GM12891 (cell line): ENCODE measurements around the gene DGCR2.
"Not testable (repeated sequence)": the region's sequence is repeated elsewhere in the genome, so short reads cannot be mapped to it uniquely, and the experiment has no call there.

Experiments used
- POLR2A ChIP-seq: IDR thresholded peaks from 2 replicates; pipeline ENCODE4 v1.6.1; 2011; ENCODE audit warnings: low read depth, low read length, control low read depth
- POLR2AphosphoS5 ChIP-seq: IDR thresholded peaks from 2 replicates; pipeline ENCODE4 v1.6.1; 2011; ENCODE audit warnings: low read depth, low read length, control low read depth

DNA sequence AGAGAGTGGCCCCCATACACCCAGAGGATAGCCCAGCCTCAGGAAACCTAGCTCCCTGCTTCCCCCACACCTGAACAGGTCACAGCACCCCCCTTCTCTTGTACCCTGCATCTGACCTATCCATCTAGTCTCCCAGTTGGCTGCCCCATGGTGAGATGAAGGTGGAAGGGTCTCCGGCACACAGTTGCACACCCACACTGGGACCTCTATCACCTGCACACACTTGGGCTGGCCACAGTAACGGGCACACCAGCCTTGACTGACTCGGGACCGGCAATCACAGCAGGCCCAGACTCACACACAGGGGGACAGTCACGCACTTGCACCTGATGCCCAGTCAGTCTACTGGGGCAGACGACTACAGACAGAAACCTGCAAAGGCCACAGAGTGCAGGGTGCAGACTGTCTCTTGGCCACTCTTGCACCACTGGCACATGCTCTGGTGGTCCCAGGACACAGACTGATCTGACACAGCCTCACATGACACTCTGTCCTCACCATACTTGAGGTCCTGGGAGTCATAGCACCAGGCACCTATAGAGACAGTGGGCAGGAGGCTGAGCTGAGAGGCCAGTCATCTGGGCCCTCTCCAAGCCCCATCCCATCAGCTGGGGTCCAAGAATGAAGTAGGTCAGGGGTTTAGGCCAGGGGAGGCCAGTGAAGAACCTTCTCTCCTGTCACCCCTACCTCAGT lies 88.0 kb downstream of the DGCR2 start:
- not testable (repeated sequence) for TF ChIP-seq POLR2A, POLR2AphosphoS5
